ENCODE results near the gene TMEM235. TPM values are rescaled to one million over a fixed set of nuclear protein-coding genes. Genes with fewer than 3 reads are reported as not detected.

The TMEM235 gene
- total and polyA plus RNA-seq, 12 donors, result not detected

DNA sequence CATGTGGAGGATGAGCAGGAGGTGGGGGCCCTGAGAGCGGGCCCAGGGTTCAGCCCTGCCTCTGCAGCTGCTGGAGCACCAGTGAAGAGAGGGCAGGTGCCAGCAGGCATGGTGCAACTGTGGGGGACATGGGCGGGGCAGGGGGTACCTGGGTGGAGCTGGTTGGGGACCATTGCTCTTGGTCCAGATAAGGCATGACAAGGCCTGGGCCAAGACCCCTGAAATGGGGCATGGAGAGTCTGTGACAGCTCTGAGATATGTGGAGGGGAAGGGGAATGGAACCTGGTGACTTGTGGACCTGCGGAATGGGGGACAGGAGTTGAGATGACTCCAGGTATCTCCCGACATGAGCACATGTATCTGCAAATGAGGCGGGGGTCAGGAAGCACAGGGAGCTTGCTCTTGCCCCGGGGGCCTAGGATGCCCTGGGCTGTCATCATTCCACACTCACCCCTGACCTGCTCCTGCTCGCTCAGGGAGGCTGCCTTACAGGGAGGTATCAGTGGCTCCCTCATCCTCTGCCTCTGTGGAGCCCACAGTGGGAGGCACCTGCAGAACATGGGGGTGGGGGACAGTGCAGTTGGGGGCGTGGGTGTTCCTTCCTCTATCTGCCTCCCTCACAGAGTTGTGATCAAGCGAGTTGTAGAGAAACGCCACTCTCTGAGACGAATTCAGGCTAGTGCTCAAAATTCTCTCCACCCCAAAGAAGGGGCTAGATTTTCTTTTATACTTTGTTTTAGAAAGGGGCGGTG, 40.2 kb downstream of the TMEM235 start:
- DNase-seq, result no peak
- no peak overlapping the region for H3K4me3 ChIP-seq
- ATAC-seq, result no peak
- intact Hi-C loops (cut with DNase I), result no loop called here
- no peaks in the 10 kb centered on the region for H3K9me3 ChIP-seq
- no peaks in the 10 kb centered on the region for H3K36me3 ChIP-seq
- H3K4me1 ChIP-seq, result peaks cover 0 to 30% (median 6%) of the 10 kb centered on the region in 9 donors
- no peak overlapping the region for H3K27ac ChIP-seq
- WGBS, 2 donors, result 66 to 79% methylated on average over 12 of the region's 12 CpGs
- peaks cover 0 to 34% (median 21%) of the 10 kb centered on the region in 7 donors for H3K27me3 ChIP-seq
- TF ChIP-seq, protein P1, sequence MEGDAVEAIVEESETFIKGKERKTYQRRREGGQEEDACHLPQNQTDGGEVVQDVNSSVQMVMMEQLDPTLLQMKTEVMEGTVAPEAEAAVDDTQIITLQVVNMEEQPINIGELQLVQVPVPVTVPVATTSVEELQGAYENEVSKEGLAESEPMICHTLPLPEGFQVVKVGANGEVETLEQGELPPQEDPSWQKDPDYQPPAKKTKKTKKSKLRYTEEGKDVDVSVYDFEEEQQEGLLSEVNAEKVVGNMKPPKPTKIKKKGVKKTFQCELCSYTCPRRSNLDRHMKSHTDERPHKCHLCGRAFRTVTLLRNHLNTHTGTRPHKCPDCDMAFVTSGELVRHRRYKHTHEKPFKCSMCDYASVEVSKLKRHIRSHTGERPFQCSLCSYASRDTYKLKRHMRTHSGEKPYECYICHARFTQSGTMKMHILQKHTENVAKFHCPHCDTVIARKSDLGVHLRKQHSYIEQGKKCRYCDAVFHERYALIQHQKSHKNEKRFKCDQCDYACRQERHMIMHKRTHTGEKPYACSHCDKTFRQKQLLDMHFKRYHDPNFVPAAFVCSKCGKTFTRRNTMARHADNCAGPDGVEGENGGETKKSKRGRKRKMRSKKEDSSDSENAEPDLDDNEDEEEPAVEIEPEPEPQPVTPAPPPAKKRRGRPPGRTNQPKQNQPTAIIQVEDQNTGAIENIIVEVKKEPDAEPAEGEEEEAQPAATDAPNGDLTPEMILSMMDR (IDR thresholded peaks at IDR 0.05), result no peak

DNA sequence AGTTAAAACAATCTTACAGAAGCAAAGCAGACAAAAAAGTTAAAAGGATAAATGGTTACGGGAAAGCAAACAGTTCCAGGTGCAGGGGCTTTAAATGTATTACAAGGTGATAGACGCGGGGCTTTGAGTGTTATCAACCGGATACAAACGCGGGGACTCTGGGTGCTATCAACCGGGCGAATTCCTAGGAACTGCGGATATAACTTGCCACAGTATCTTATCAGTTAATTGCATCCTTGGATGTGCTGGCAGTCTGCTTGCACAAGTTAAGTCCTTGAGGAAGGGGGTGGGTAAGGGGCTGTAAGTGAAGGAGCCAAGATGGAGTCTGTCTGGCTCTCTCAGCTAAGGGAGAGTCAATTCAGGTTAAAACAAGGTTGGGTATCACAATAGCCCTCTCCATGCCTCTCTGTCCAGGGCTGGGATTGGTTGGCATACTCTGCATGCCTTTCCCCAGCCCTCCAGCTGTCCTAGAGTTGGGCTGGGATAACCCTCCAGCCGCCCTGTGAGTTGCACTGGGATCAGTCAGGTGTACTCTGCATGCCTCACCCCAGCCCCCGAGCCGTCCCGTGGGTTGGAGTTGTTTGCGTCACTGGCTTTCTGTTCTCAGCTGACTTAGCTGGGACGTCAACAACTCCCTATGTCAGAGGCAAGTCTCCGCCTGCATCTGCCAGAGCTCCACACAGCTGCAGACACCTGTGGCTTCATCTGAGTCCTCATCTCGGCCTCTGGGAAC, 40.9 kb downstream of the TMEM235 start:
- TF ChIP-seq, protein P1 (IDR thresholded peaks at IDR 0.05), result no peak
- H3K36me3 ChIP-seq, result no peaks in the 10 kb centered on the region
- DNase-seq, result peak in 1 of 2 donors; percentile 55
- ATAC-seq, result peak in 7 of 8 donors; percentile 46 to 90 (median 78)
- peaks cover 0 to 29% (median 6%) of the 10 kb centered on the region in 9 donors for H3K4me1 ChIP-seq
- 17 to 28% methylated on average over 17 of the region's 17 CpGs for WGBS, 2 donors
- peaks cover 0 to 34% (median 21%) of the 10 kb centered on the region in 7 donors for H3K27me3 ChIP-seq
- peak overlapping the region in 1 of 10 donors; percentile 14 for H3K4me3 ChIP-seq
- H3K9me3 ChIP-seq, result no peaks in the 10 kb centered on the region
- no peak overlapping the region for H3K27ac ChIP-seq
- intact Hi-C loops (cut with DNase I), result no loop called here

- TF ChIP-seq, protein P1 (IDR thresholded peaks at IDR 0.05), result no peak
Observed at GRCh38 chr17:78272914-78273258, 41.5 kb downstream of the TMEM235 start.

DNA sequence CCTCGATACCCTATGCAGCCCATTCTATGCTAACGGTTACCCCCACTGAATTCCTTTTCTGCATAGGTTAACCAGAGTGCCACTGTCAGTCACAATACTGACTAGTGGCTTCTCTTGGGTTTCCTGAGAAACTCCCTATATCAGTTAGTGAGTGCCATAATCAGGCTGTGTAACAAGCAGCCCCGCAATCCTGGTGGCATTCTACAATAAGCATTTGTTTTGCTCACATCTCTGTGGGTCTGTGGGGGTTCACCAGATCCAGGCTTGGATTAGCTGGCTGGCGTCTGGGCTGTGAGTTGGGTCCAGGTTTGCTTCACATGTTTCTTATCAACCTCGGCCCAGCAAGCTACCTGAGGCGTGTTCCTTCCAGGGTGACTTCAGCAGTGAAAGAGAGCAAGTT, 42.4 kb downstream of the TMEM235 start:
- intact Hi-C loops (cut with DNase I), result no loop called here
- Histone ChIP-seq H3K27ac (no peak overlapping the region), H3K27me3 (peaks cover 0 to 34% (median 21%) of the 10 kb centered on the region in 7 donors), H3K36me3 (no peaks in the 10 kb centered on the region), H3K9me3 (no peaks in the 10 kb centered on the region), H3K4me3 (no peak overlapping the region), H3K4me1 (peaks cover 0 to 26% (median 6%) of the 10 kb centered on the region in 9 donors)
- no peak for ATAC-seq
- DNase-seq, result no peak
- TF ChIP-seq, protein P1 (IDR thresholded peaks at IDR 0.05), result no peak
- WGBS, 2 donors, result 95% methylated on average over 6 of the region's 6 CpGs

More at GRCh38 chr17:78272914-78273258, 41.5 kb downstream of the TMEM235 start:
- Histone ChIP-seq H3K27me3 (peaks cover 0 to 34% (median 21%) of the 10 kb centered on the region in 7 donors), H3K9me3 (no peaks in the 10 kb centered on the region), H3K4me3 (peak overlapping the region in 1 of 10 donors; percentile 14), H3K36me3 (no peaks in the 10 kb centered on the region), H3K27ac (no peak overlapping the region), H3K4me1 (peaks cover 0 to 29% (median 6%) of the 10 kb centered on the region in 9 donors)
- WGBS, 2 donors, result 38% methylated on average over 7 of the region's 7 CpGs
- DNase-seq (no peak), ATAC-seq (no peak)
- intact Hi-C loops (cut with DNase I), result no loop called here
